IMR-90 (cell line): ENCODE measurements around the gene PARP1. TPM values are rescaled to one million over a fixed set of nuclear protein-coding genes. Genes with fewer than 3 reads are reported as not detected.

Source experiments
- ATAC-seq: fragments of 200-7000 bp; cut with Tn5 transposase; 2 replicates; pipeline ENCODE4 v1.9.1; 2020; ENCODE audit warnings: low read depth, mild to moderate bottlenecking, moderate library complexity
- BruUV-seq: library from RNA; stranded (reverse); fragments of 400-500 nt; replicated peaks from 2 replicates; lab custom pipeline; 2021; lab: Mats Ljungman, UMichigan
- CTCF ChIA-PET: fragments of 300-600 bp; formaldehyde crosslinking; extraction: SDS; loops from one replicate; lab custom pipeline; 2021; ENCODE audit warnings: antibody characterized with exemption; lab: Yijun Ruan, JAX
- POLR2A ChIA-PET: fragments of 300-600 bp; sonication (Branson Sonifier 250); formaldehyde crosslinking; loops from one replicate; lab custom pipeline; 2022; ENCODE audit warnings: antibody characterized with exemption; ENCODE audit not compliant: unreplicated experiment; lab: Charles Lee
- DNase-seq: peaks from one replicate; pipeline ENCODE4 v3.0.0; 2013
- H2AFZ ChIP-seq: replicated peaks from 2 replicates; pipeline ENCODE3; 2013; ENCODE audit warnings: low read length, mild to moderate bottlenecking; ENCODE audit not compliant: poor library complexity
- H2AK5ac ChIP-seq: 2 replicates; pipeline ENCODE4 v1.6.1; 2013; ENCODE audit warnings: low read depth, low read length, inconsistent platforms
- H2AK9ac ChIP-seq: replicated peaks from 2 replicates; pipeline ENCODE3; 2013; ENCODE audit warnings: mild to moderate bottlenecking, low read depth, low read length, moderate library complexity; ENCODE audit not compliant: poor library complexity
- H2BK120ac ChIP-seq: 2 replicates; pipeline ENCODE4 v1.6.1; 2013; ENCODE audit warnings: low read depth, low read length, inconsistent platforms
- H2BK15ac ChIP-seq: 3 replicates; pipeline ENCODE4 v1.6.1; 2013; ENCODE audit warnings: low read depth, low read length, inconsistent platforms
- H2BK20ac ChIP-seq: 2 replicates; pipeline ENCODE4 v1.6.1; 2013; ENCODE audit warnings: low read depth, mild to moderate bottlenecking, inconsistent platforms, low read length, moderate library complexity
- H2BK5ac ChIP-seq: 2 replicates; pipeline ENCODE4 v1.6.1; 2013; ENCODE audit warnings: mild to moderate bottlenecking, low read depth, low read length, inconsistent platforms; ENCODE audit not compliant: poor library complexity, severe bottlenecking
- H3K14ac ChIP-seq: replicated peaks from 2 replicates; pipeline ENCODE4 v1.6.1; 2013; ENCODE audit warnings: low read depth, low read length, inconsistent platforms
- H3K18ac ChIP-seq: 2 replicates; pipeline ENCODE4 v1.6.1; 2013; ENCODE audit warnings: low read depth, low read length, control low read depth
- H3K23ac ChIP-seq: 2 replicates; pipeline ENCODE4 v1.6.1; 2013; ENCODE audit warnings: low read depth, low read length, inconsistent platforms
- H3K27ac ChIP-seq: 2 replicates; pipeline ENCODE4 v1.5.1; 2013; ENCODE audit warnings: mild to moderate bottlenecking, control low read depth, low read length; ENCODE audit not compliant: insufficient read depth
- H3K27me3 ChIP-seq: 2 replicates; pipeline ENCODE4 v1.6.1; 2013; ENCODE audit warnings: low read length; ENCODE audit not compliant: control insufficient read depth, insufficient read depth
- H3K36me3 ChIP-seq: 2 replicates; pipeline ENCODE4 v1.6.1; 2013; ENCODE audit warnings: low read length, mixed read lengths; ENCODE audit not compliant: control insufficient read depth, insufficient read depth
- H3K4ac ChIP-seq: 2 replicates; pipeline ENCODE4 v1.6.1; 2013; ENCODE audit warnings: low read depth, low read length, inconsistent platforms
- H3K4me1 ChIP-seq: 2 replicates; pipeline ENCODE4 v1.6.1; 2013; ENCODE audit warnings: low read length, mixed read lengths; ENCODE audit not compliant: control insufficient read depth, insufficient read depth
- H3K4me2 ChIP-seq: 2 replicates; pipeline ENCODE4 v1.6.1; 2013; ENCODE audit warnings: low read depth, mild to moderate bottlenecking, control low read depth, low read length, moderate library complexity
- H3K4me3 ChIP-seq: 2 replicates; pipeline ENCODE4 v1.5.1; 2013; ENCODE audit warnings: low read depth, mild to moderate bottlenecking, control low read depth, low read length, moderate library complexity; ENCODE audit not compliant: insufficient read depth
- H3K56ac ChIP-seq: 2 replicates; pipeline ENCODE4 v1.6.1; 2013; ENCODE audit warnings: low read length, inconsistent platforms; ENCODE audit not compliant: insufficient read depth; ENCODE audit errors: extremely low read depth
- H3K79me1 ChIP-seq, 2 experiments: 2 replicates each; pipeline ENCODE4 v1.6.1; 2013; ENCODE audit warnings: low read length in 2 of 2, inconsistent platforms in 1 of 2, low read depth in 1 of 2
- H3K9ac ChIP-seq: 2 replicates; pipeline ENCODE4 v1.6.1; 2013; ENCODE audit warnings: low read depth, low read length, control low read depth
- H3K9me1 ChIP-seq: 2 replicates; pipeline ENCODE4 v1.6.1; 2013; ENCODE audit warnings: low read length, inconsistent platforms; ENCODE audit not compliant: insufficient read depth
- H3K9me3 ChIP-seq: 2 replicates; pipeline ENCODE4 v1.6.1; 2013; ENCODE audit warnings: low read length; ENCODE audit not compliant: control insufficient read depth, insufficient read depth
- H4K20me1 ChIP-seq: 2 replicates; pipeline ENCODE4 v1.6.1; 2013; ENCODE audit warnings: low read length, inconsistent platforms; ENCODE audit not compliant: insufficient read depth
- H4K5ac ChIP-seq: 2 replicates; pipeline ENCODE4 v1.6.1; 2013; ENCODE audit warnings: mild to moderate bottlenecking, low read depth, low read length, control low read depth
- H4K8ac ChIP-seq, 2 experiments: 2 replicates each; pipeline ENCODE4 v1.6.1; 2013; ENCODE audit warnings: low read depth in 2 of 2, low read length in 2 of 2, control low read depth in 1 of 2, inconsistent platforms in 1 of 2
- H4K91ac ChIP-seq: 2 replicates; pipeline ENCODE4 v1.6.1; 2013; ENCODE audit warnings: low read depth, low read length, inconsistent platforms; ENCODE audit not compliant: insufficient read depth
- BHLHE40 ChIP-seq: fragments of 150-350 bp; IDR thresholded peaks from 2 replicates; pipeline ENCODE4 v1.6.1; 2016; ENCODE audit warnings: mild to moderate bottlenecking, low read depth, low read length
- CEBPB ChIP-seq: IDR thresholded peaks from 2 replicates; pipeline ENCODE4 v1.6.1; 2012; ENCODE audit warnings: low read depth, low read length, improper control_type of control experiment
- CHD1 ChIP-seq: IDR thresholded peaks from 2 replicates; pipeline ENCODE4 v1.6.1; 2012; ENCODE audit warnings: low read depth, low read length, improper control_type of control experiment
- CTCF ChIP-seq: conservative IDR thresholded peaks from 2 replicates; pipeline ENCODE4 v1.5.1; 2012; ENCODE audit warnings: mild to moderate bottlenecking, low read depth, low read length, improper control_type of control experiment
- ELK1 ChIP-seq: fragments of 150-350 bp; IDR thresholded peaks from 2 replicates; pipeline ENCODE4 v1.6.1; 2016; ENCODE audit warnings: low read depth, mild to moderate bottlenecking, low read length, moderate library complexity, borderline replicate concordance
- FOS ChIP-seq: fragments of 150-350 bp; IDR thresholded peaks from 2 replicates; pipeline ENCODE4 v1.6.1; 2016; ENCODE audit warnings: low read depth, low read length
- MAFK ChIP-seq: IDR thresholded peaks from 2 replicates; pipeline ENCODE4 v1.6.1; 2012; ENCODE audit warnings: low read depth, low read length, improper control_type of control experiment
- MAZ ChIP-seq: IDR thresholded peaks from 2 replicates; pipeline ENCODE4 v1.6.1; 2012; ENCODE audit warnings: low read depth, mild to moderate bottlenecking, low read length, improper control_type of control experiment, moderate library complexity, borderline replicate concordance
- MXI1 ChIP-seq: IDR thresholded peaks from 2 replicates; pipeline ENCODE4 v1.6.1; 2012; ENCODE audit warnings: low read depth, mild to moderate bottlenecking, low read length, moderate library complexity, borderline replicate concordance
- NFE2L2 ChIP-seq: fragments of 150-350 bp; IDR thresholded peaks from 2 replicates; pipeline ENCODE4 v1.6.1; 2016; ENCODE audit warnings: low read depth, mild to moderate bottlenecking, low read length
- POLR2A ChIP-seq: IDR thresholded peaks from 2 replicates; pipeline ENCODE4 v1.6.1; 2012; ENCODE audit warnings: mild to moderate bottlenecking, low read depth, low read length
- RAD21 ChIP-seq: IDR thresholded peaks from 2 replicates; pipeline ENCODE4 v1.6.1; 2012; ENCODE audit warnings: low read length, improper control_type of control experiment
- RCOR1 ChIP-seq: IDR thresholded peaks from 2 replicates; pipeline ENCODE4 v1.6.1; 2012; ENCODE audit warnings: mild to moderate bottlenecking, low read length, improper control_type of control experiment; ENCODE audit not compliant: insufficient replicate concordance
- RFX5 ChIP-seq: IDR thresholded peaks from 2 replicates; pipeline ENCODE4 v1.8.0; 2012; ENCODE audit warnings: low read depth, mild to moderate bottlenecking, low read length, moderate library complexity
- SMC3 ChIP-seq: fragments of 150-350 bp; IDR thresholded peaks from 2 replicates; pipeline ENCODE4 v1.6.1; 2016; ENCODE audit warnings: low read depth, mild to moderate bottlenecking, antibody characterized with exemption, low read length, moderate library complexity
- USF2 ChIP-seq: fragments of 150-350 bp; IDR thresholded peaks from 2 replicates; pipeline ENCODE4 v1.6.1; 2017; ENCODE audit warnings: mild to moderate bottlenecking, antibody characterized with exemption, low read length, low read depth
- WGBS, 2 experiments: methylation state at CpG; one replicate each; pipeline versions ENCODE4 v1.1.5 to v1.1.7; 2013; ENCODE audit warnings: missing lambda C conversion rate in 2 of 2; ENCODE audit not compliant: insufficient read length in 1 of 2; ENCODE audit errors: extremely low coverage in 2 of 2; 5-methylcytosine and 5-hydroxymethylcytosine counted together
- dilution Hi-C: fragments of 300-500 bp; cut with HindIII; formaldehyde crosslinking; loops from one replicate; pipeline ENCODE4 v1.14.3; 2018; ENCODE audit warnings: low sequenced_read_pairs; ENCODE audit not compliant: unreplicated experiment
- in situ Hi-C: fragments of 300-500 bp; cut with MboI; formaldehyde crosslinking; loops from 3 replicates; pipeline ENCODE4 v1.14.3; 2019; ENCODE audit warnings: low sequenced_read_pairs, inconsistent platforms, mixed read lengths
- intact Hi-C: fragments of 100-400 bp; cut with micrococcal nuclease; formaldehyde crosslinking; loops from 2 replicates; pipeline ENCODE4 v1.10.0; 2022
- polyA plus RNA-seq, 3 experiments: library from polyadenylated mRNA; depleted of rRNA; stranded (reverse); fragments of >200 nt; gene quantifications; 2 replicates each; pipeline ENCODE4 v1.2.3, GENCODE V29; 2012; ENCODE audit warnings: low replicate concordance in 1 of 3
- total RNA-seq: library from RNA; depleted of rRNA; stranded (reverse); fragments of >200 nt; gene quantifications from 2 replicates; pipeline ENCODE4 v1.2.3, GENCODE V29; 2012

Gene PARP1
- total and polyA plus RNA-seq, 2 of the 4 experiments (the other 2 are of a cell fraction): 86.5 to 105 TPM

GRCh38 chr1:226371866-226372490 lies 35.9 kb downstream of the PARP1 start:
- TF ChIP-seq CHD1 (no peak), NFE2L2 (no peak), MAZ (no peak), CEBPB (no peak), FOS (no peak), CTCF (no peak), RCOR1 (no peak), RFX5 (no peak), RAD21 (no peak), ELK1 (no peak), USF2 (no peak), BHLHE40 (no peak), SMC3 (no peak), POLR2A (no peak), MXI1 (no peak), MAFK (no peak)
- Histone ChIP-seq H3K9me1 (no peaks in the 10 kb centered on the region; the same call in 1 of the 2 replicates), H2AK5ac (no peak overlapping the region), H3K27me3 (no peaks in the 10 kb centered on the region), H3K56ac (no peak overlapping the region), H2AFZ (no peak overlapping the region), H2BK20ac (no peak overlapping the region), H3K36me3 (peaks cover 61% of the 10 kb centered on the region), H3K23ac (no peak overlapping the region), H3K79me1 (peaks cover 0 to 10% of the 10 kb centered on the region in 2 experiments; a peak in 2 of 4 replicates), H4K8ac (no peak overlapping the region), H4K91ac (no peak overlapping the region), H4K5ac (no peak overlapping the region), H3K4me2 (no peak overlapping the region), H3K14ac (no peak overlapping the region), H2BK15ac (no peak overlapping the region), H3K9ac (no peak overlapping the region), H4K20me1 (no peaks in the 10 kb centered on the region), H3K9me3 (no peaks in the 10 kb centered on the region), H2BK5ac (no peak overlapping the region), H3K18ac (no peak overlapping the region), H3K4me3 (no peak overlapping the region), H3K27ac (no peak overlapping the region), H2BK120ac (no peak overlapping the region), H3K4me1 (no peaks in the 10 kb centered on the region), H2AK9ac (no peak overlapping the region), H3K4ac (no peak overlapping the region)
- ChIA-PET POLR2A (no interaction called here), CTCF (no interaction called here)
- dilution Hi-C loops: no loop called here
- ATAC-seq (no peak), DNase-seq (no peak)
- 91% methylated on average over 3 of the region's 11 CpGs; no CpG with 5 or more reads in 1 of the 2 experiments for WGBS, 2 experiments
- no TSS peak for BruUV-seq
- in situ Hi-C loops: no loop called here
- intact Hi-C loops: loop anchor here (10.0 kb wide), 1 partner anchor 247 kb away; no protein-coding TSS in a partner anchor
